OCI-LY1 (cell line): ENCODE results near the gene CEP152.

ENCODE experiments used
- H2AFZ ChIP-seq: fragments of 200-600 bp; sonication (generic), shearing (Covaris generic); 2 replicates; pipeline ENCODE4 v1.6.0; 2014; ENCODE audit warnings: antibody characterized with exemption, mild to moderate bottlenecking, low read length
- H3F3A ChIP-seq: fragments of 200-600 bp; sonication (generic), shearing (Covaris generic); 2 replicates; pipeline ENCODE4 v1.6.0; 2014; ENCODE audit warnings: mild to moderate bottlenecking, antibody characterized with exemption, low read length, moderate library complexity; ENCODE audit not compliant: insufficient read depth
- H3K27ac ChIP-seq: fragments of 200-600 bp; sonication (generic); 2 replicates; pipeline ENCODE4 v1.5.1; 2014; ENCODE audit warnings: low read length, mixed run types, mild to moderate bottlenecking, low read depth; ENCODE audit not compliant: poor library complexity, severe bottlenecking
- H3K27me3 ChIP-seq: fragments of 200-600 bp; sonication (generic); 2 replicates; pipeline ENCODE4 v1.6.0; 2014; ENCODE audit warnings: antibody characterized with exemption, mild to moderate bottlenecking, low read length, moderate library complexity; ENCODE audit not compliant: insufficient read depth
- H3K36me3 ChIP-seq: fragments of 200-600 bp; sonication (generic); 2 replicates; pipeline ENCODE4 v1.6.1; 2014; ENCODE audit warnings: mild to moderate bottlenecking, antibody characterized with exemption, low read length, moderate library complexity, mixed read lengths; ENCODE audit not compliant: insufficient read depth
- H3K4me1 ChIP-seq: fragments of 200-600 bp; sonication (generic); 2 replicates; pipeline ENCODE4 v1.5.1; 2014; ENCODE audit warnings: mild to moderate bottlenecking, low read length, moderate library complexity; ENCODE audit not compliant: insufficient read depth, severe bottlenecking
- H3K4me2 ChIP-seq: fragments of 200-600 bp; sonication (generic), shearing (Covaris generic); 2 replicates; pipeline ENCODE4 v1.6.1; 2014; ENCODE audit warnings: low read length
- H3K4me3 ChIP-seq: fragments of 200-600 bp; sonication (generic); 2 replicates; pipeline ENCODE4 v1.5.1; 2014; ENCODE audit warnings: low read length, low read depth, mild to moderate bottlenecking, mixed read lengths; ENCODE audit not compliant: poor library complexity, severe bottlenecking
- H3K79me2 ChIP-seq: fragments of 200-600 bp; shearing (Covaris generic); 2 replicates; pipeline ENCODE4 v1.6.1; 2016; ENCODE audit warnings: mixed run types, low read length, mixed read lengths; ENCODE audit not compliant: insufficient read depth
- H3K9ac ChIP-seq: fragments of 200-600 bp; sonication (generic), shearing (Covaris generic); 2 replicates; pipeline ENCODE4 v1.6.1; 2014; ENCODE audit warnings: mild to moderate bottlenecking, low read length, mixed read lengths
- H3K9me2 ChIP-seq: fragments of 200-600 bp; sonication (generic), shearing (Covaris generic); 2 replicates; pipeline ENCODE4 v1.6.1; 2014; ENCODE audit warnings: low read depth, mild to moderate bottlenecking, low read length, mixed read lengths
- H3K9me3 ChIP-seq: fragments of 200-600 bp; shearing (Covaris generic); 2 replicates; pipeline ENCODE4 v1.6.1; 2014; ENCODE audit warnings: low read length, mixed read lengths
- H4K20me1 ChIP-seq: fragments of 200-600 bp; sonication (generic), shearing (Covaris generic); 2 replicates; pipeline ENCODE4 v1.6.0; 2016; ENCODE audit warnings: mild to moderate bottlenecking, low read length; ENCODE audit not compliant: insufficient read depth
- EZH2 ChIP-seq: fragments of 200-600 bp; sonication (generic), shearing (Covaris generic); IDR thresholded peaks from 2 replicates; pipeline ENCODE4 v1.8.0; 2017; ENCODE audit warnings: borderline replicate concordance, mixed run types, mild to moderate bottlenecking, antibody characterized with exemption, low read length, moderate library complexity, mixed read lengths
- TF ChIP-seq, protein P1 (sequence below): fragments of 200-600 bp; sonication (generic), shearing (Covaris generic); IDR thresholded peaks from 2 replicates; pipeline ENCODE4 v1.5.1; 2017; ENCODE audit warnings: mild to moderate bottlenecking, antibody characterized with exemption, low read length, moderate library complexity, mixed read lengths

CEP152 gene

DNA sequence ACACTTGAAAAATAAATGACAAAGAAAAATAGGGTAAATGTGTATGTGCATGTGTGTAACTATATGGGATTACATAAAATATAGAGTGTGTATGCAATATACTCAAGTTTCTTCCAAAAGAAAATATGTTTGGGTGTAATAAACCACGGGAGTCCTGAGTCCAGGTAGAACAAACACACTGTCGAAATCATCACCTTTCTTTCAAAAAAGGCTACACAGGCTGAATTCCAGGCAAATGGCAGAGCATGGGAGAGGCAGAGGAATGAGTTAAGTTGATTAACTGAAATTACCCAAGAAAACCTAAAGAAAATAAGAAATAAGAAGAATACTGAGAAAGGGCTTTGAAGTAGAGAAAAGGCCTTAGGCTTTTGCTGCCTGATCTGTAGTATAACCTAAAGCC is 26.1 kb downstream of the CEP152 start:
- TF ChIP-seq, protein P1, sequence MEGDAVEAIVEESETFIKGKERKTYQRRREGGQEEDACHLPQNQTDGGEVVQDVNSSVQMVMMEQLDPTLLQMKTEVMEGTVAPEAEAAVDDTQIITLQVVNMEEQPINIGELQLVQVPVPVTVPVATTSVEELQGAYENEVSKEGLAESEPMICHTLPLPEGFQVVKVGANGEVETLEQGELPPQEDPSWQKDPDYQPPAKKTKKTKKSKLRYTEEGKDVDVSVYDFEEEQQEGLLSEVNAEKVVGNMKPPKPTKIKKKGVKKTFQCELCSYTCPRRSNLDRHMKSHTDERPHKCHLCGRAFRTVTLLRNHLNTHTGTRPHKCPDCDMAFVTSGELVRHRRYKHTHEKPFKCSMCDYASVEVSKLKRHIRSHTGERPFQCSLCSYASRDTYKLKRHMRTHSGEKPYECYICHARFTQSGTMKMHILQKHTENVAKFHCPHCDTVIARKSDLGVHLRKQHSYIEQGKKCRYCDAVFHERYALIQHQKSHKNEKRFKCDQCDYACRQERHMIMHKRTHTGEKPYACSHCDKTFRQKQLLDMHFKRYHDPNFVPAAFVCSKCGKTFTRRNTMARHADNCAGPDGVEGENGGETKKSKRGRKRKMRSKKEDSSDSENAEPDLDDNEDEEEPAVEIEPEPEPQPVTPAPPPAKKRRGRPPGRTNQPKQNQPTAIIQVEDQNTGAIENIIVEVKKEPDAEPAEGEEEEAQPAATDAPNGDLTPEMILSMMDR: no peak
- no peak for TF ChIP-seq EZH2
- H3K4me3 ChIP-seq: no peak overlapping the region
- peaks cover 83% of the 10 kb centered on the region for H3K36me3 ChIP-seq
- H3K27me3 ChIP-seq: no peaks in the 10 kb centered on the region
- no peaks in the 10 kb centered on the region for H3K9me2 ChIP-seq
- no peaks in the 10 kb centered on the region for H3K79me2 ChIP-seq
- H3K27ac ChIP-seq: no peak overlapping the region
- H3K4me1 ChIP-seq: no peaks in the 10 kb centered on the region
- H3K9me3 ChIP-seq: no peaks in the 10 kb centered on the region
- no peak overlapping the region for H3K9ac ChIP-seq
- H4K20me1 ChIP-seq: no peaks in the 10 kb centered on the region
- no peak overlapping the region for H2AFZ ChIP-seq
- no peak overlapping the region for H3K4me2 ChIP-seq
- no peaks in the 10 kb centered on the region for H3F3A ChIP-seq

DNA sequence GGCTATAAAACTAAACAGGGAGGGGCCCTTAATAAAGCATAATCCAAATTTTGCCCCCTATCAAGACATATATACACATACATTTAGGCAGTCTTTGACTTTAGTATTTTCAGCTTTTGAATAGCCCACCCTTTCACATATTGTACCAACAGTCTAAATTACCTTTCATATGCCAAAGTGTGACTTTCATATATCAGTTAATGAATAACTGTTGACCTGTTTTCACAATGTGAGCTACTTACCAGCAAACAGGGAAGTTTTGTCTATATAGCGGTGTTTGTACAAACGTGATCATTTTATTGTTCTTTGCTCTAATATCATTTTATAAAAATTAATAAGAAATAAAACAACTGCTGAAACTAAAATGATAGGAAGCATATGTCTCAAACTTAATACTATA is 28.0 kb downstream of the CEP152 start:
- Histone ChIP-seq H3K4me1 (no peaks in the 10 kb centered on the region), H3K36me3 (peaks cover 84% of the 10 kb centered on the region), H3K4me2 (no peak overlapping the region), H3K9me2 (no peaks in the 10 kb centered on the region), H3F3A (no peaks in the 10 kb centered on the region), H3K9me3 (no peaks in the 10 kb centered on the region), H3K27ac (no peak overlapping the region), H3K27me3 (no peaks in the 10 kb centered on the region), H3K79me2 (no peaks in the 10 kb centered on the region), H3K9ac (no peak overlapping the region), H2AFZ (no peak overlapping the region), H4K20me1 (no peaks in the 10 kb centered on the region), H3K4me3 (no peak overlapping the region)
- TF ChIP-seq EZH2: no peak
- TF ChIP-seq, protein P1: no peak

DNA sequence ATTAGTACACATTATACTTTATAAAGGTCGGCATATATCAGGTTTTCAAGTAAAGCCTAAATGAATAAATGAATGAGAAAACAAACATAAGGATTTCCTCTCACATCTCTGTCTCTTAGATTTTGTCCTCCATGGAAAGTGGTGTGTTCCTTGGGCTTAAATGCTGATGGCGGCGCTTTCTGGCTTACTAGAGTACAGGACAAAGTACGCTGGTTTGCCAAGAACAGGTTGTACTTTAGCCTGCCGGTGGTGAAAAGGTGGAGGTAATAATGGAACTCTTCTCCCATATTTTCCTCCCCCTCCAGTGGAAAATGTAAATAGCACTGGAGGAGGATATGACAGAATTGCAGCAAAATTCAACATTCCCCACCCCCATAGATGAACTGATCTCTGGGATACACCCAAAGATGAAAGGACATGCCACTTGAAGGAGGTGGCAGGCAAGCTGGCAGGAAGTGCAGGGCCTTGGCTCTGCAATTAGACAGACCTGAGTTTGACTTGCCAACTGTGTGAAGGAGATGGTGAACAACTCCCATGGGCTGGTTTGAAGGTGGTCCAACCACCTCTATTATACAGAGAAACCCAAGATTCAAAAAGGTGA is 29.3 kb downstream of the CEP152 start:
- H3K4me3 ChIP-seq: no peak overlapping the region
- no peak for TF ChIP-seq EZH2
- TF ChIP-seq, protein P1: no peak
- no peaks in the 10 kb centered on the region for H3K79me2 ChIP-seq
- no peak overlapping the region for H2AFZ ChIP-seq
- H3K9me3 ChIP-seq: no peaks in the 10 kb centered on the region
- no peaks in the 10 kb centered on the region for H4K20me1 ChIP-seq
- H3K9ac ChIP-seq: no peak overlapping the region
- H3K27ac ChIP-seq: no peak overlapping the region
- no peaks in the 10 kb centered on the region for H3K27me3 ChIP-seq
- no peaks in the 10 kb centered on the region for H3K4me1 ChIP-seq
- H3K9me2 ChIP-seq: no peaks in the 10 kb centered on the region
- peaks cover 83% of the 10 kb centered on the region for H3K36me3 ChIP-seq
- H3F3A ChIP-seq: no peaks in the 10 kb centered on the region
- no peak overlapping the region for H3K4me2 ChIP-seq
